Transverse colon (tissue), 4 donors: ENCODE results near the gene DOCK9.

Source experiments
- EP300 ChIP-seq: sonication (generic); formaldehyde crosslinking; IDR thresholded peaks from one replicate; pipeline ENCODE4 v1.6.1; 2017; ENCODE audit warnings: antibody characterized with exemption, low read depth
- POLR2A ChIP-seq: fragments of 450-650 bp; IDR thresholded peaks from one replicate; pipeline ENCODE4 v1.6.1; 2016; ENCODE audit warnings: antibody characterized with exemption, mild to moderate bottlenecking, moderate library complexity
- POLR2AphosphoS5 ChIP-seq, 3 donors: sonication (generic); formaldehyde crosslinking; IDR thresholded peaks; one replicate each; pipeline ENCODE4 v1.6.1; 2016; ENCODE audit warnings: antibody characterized with exemption in 3 of 3
- TF ChIP-seq, protein P1 (sequence below), 5 experiments: fragments of 200-600 bp in 3 of 5; fragments of 450-650 bp in 2 of 5; sonication (generic) in 3 of 5; IDR thresholded peaks; 1 replicate in 2 of 5; 2 replicates in 3 of 5; pipeline ENCODE4 v1.5.1; 2016 to 2017; ENCODE audit warnings: antibody characterized with exemption in 5 of 5, inconsistent platforms in 3 of 5, mild to moderate bottlenecking in 2 of 5, moderate library complexity in 1 of 5

DNA sequence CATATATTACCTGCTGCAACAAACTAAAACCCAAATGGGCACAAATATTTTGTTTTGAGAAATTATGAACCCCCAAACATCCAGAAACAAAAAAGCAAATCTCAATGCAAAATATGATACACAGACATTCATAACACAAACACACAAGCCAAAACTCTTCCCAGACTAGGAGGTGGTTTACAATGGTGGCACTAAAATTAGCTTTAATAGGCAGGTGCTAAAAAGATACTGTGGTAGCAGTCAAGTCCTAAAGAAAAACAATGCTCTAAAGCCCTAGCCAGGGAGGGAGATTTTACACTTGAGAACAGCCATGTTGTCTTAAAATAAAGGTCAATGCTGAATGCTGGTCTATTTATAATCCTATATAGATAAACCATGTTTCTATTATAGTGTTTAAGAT lies 65.0 kb downstream of the DOCK9 start:
- TF ChIP-seq, protein P1, sequence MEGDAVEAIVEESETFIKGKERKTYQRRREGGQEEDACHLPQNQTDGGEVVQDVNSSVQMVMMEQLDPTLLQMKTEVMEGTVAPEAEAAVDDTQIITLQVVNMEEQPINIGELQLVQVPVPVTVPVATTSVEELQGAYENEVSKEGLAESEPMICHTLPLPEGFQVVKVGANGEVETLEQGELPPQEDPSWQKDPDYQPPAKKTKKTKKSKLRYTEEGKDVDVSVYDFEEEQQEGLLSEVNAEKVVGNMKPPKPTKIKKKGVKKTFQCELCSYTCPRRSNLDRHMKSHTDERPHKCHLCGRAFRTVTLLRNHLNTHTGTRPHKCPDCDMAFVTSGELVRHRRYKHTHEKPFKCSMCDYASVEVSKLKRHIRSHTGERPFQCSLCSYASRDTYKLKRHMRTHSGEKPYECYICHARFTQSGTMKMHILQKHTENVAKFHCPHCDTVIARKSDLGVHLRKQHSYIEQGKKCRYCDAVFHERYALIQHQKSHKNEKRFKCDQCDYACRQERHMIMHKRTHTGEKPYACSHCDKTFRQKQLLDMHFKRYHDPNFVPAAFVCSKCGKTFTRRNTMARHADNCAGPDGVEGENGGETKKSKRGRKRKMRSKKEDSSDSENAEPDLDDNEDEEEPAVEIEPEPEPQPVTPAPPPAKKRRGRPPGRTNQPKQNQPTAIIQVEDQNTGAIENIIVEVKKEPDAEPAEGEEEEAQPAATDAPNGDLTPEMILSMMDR (IDR thresholded peaks at IDR 0.05) = no peak
- TF ChIP-seq POLR2A = no peak
- TF ChIP-seq EP300 = no peak
- TF ChIP-seq POLR2AphosphoS5 (IDR thresholded peaks at IDR 0.05) = no peak
